SK-N-SH (cell line): Measurements from ENCODE around the gene ICA1.

ENCODE experiments used
- GATA2 ChIP-seq: sonication (generic); formaldehyde crosslinking; IDR thresholded peaks from 2 replicates; pipeline ENCODE4 v1.5.0; 2020; ENCODE audit warnings: mild to moderate bottlenecking, missing genetic modification reagents
- NFIC ChIP-seq: IDR thresholded peaks from 2 replicates; pipeline ENCODE4 v1.4.0; 2012; ENCODE audit warnings: borderline replicate concordance
- RAD21 ChIP-seq: IDR thresholded peaks from 2 replicates; pipeline ENCODE4 v1.6.1; 2012; ENCODE audit warnings: mild to moderate bottlenecking, low read length
- TF ChIP-seq, protein P1 (sequence below): fragments of 200-600 bp; sonication (generic); IDR thresholded peaks from 2 replicates; pipeline ENCODE4 v1.6.1; 2017; ENCODE audit warnings: antibody characterized with exemption, mild to moderate bottlenecking, moderate library complexity

GRCh38 chr7:8286118-8286517 is 24.2 kb upstream of the ICA1 start:
- TF ChIP-seq, protein P1, sequence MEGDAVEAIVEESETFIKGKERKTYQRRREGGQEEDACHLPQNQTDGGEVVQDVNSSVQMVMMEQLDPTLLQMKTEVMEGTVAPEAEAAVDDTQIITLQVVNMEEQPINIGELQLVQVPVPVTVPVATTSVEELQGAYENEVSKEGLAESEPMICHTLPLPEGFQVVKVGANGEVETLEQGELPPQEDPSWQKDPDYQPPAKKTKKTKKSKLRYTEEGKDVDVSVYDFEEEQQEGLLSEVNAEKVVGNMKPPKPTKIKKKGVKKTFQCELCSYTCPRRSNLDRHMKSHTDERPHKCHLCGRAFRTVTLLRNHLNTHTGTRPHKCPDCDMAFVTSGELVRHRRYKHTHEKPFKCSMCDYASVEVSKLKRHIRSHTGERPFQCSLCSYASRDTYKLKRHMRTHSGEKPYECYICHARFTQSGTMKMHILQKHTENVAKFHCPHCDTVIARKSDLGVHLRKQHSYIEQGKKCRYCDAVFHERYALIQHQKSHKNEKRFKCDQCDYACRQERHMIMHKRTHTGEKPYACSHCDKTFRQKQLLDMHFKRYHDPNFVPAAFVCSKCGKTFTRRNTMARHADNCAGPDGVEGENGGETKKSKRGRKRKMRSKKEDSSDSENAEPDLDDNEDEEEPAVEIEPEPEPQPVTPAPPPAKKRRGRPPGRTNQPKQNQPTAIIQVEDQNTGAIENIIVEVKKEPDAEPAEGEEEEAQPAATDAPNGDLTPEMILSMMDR = no peak
- no peak for TF ChIP-seq NFIC
- TF ChIP-seq GATA2 (CRISPR knock-in tag) = no peak
- no peak for TF ChIP-seq RAD21
